GM12864 (cell line): Measurements from ENCODE around the gene SCAF1.

Source experiments
- DNase-seq: peaks from one replicate; pipeline ENCODE4 v3.0.0-alpha.2; 2011; ENCODE audit warnings: low read depth
- H3K4me3 ChIP-seq: 2 replicates; pipeline ENCODE4 v1.5.1; 2011; ENCODE audit warnings: mild to moderate bottlenecking, low read depth, low read length, control low read depth
- CTCF ChIP-seq: IDR thresholded peaks from 2 replicates; pipeline ENCODE4 v1.5.1; 2011; ENCODE audit warnings: low read depth, mild to moderate bottlenecking, moderate library complexity, low read length, control low read depth, inconsistent platforms; ENCODE audit errors: missing control alignments

The SCAF1 gene

GRCh38 chr19:49691243-49692146 is 49.5 kb downstream of the SCAF1 start:
- H3K4me3 ChIP-seq = no peak overlapping the region
- TF ChIP-seq CTCF = no peak
- no peak for DNase-seq

DNA sequence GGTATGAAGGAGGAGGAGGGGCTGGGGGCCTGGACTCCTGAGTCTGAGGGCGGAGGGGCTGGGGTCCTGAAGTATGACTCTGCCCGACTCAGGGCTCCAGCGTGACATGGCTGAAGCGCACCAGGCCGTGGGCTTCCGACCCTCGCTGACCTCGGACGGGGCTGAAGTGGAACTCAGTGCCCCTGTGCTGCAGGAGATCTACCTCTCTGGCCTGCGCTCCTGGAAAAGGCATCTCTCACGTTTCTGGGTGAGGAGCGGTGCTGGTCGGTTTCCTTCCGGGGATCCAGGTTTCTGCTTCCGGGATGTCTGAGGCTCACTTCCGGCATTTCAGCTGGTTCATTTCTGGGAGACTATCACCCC is 50.1 kb downstream of the SCAF1 start:
- DNase-seq = no peak
- TF ChIP-seq CTCF = no peak
- no peak overlapping the region for H3K4me3 ChIP-seq

DNA sequence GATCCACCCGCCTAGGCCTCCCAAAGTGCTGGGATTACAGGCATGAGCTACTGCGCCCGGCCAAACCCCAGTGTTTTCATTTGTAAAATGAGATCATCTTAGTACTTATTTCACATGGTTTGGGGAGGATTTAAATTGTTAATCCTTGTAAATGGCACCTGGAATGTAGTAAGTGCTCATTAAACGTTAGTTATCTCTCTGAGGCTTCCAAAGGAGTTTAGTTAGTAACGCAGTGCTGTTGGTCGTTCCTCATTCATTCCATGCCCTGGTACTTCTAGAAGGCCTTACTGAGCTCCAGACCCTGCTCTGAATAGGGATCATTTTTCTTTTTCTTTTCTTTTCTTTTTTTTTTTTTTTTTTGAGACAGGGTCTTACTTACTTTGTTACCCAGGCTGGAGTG is 54.1 kb downstream of the SCAF1 start:
- no peak overlapping the region for H3K4me3 ChIP-seq
- no peak for TF ChIP-seq CTCF
- DNase-seq = no peak

DNA sequence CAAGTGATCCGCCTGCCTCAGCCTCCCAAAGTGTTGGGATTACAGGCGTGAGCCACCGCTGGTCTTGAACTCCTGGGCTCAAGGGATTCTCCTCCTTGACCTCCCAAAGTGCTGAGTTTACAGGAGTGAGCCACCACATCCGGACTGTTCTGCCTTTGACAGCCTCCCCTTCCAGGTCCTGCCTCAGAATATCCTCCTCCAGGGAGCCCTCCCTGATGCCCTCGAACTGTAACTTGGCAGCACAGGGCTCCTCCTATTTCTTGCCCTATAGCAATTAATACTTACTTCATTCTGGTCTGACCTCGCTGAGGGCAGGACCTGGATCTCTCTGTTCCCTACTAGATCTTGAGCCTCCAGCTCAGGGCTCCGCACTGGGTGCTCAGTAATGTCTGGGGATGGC is 54.9 kb downstream of the SCAF1 start:
- TF ChIP-seq CTCF = no peak
- no peak for DNase-seq

DNA sequence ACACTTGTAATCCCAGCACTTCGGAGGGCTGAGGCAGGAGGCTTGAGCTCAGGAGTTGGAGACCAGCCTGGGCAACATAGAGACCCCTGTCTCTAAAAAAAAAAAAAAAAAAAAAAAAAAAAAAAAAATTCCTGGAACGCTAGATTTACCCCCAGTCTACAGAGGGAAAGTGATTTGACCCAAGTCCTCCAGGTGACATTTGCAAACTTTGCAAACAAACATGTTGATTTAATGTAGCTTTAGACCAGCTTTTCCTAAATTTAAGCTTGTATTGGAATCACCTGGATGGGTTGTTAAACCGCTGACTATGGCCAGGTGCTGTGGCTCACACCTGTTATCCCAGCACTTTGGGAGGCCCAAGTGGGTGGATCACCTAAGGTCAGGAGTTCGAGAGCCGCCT is 57.4 kb downstream of the SCAF1 start:
- TF ChIP-seq CTCF = no peak
- H3K4me3 ChIP-seq = no peak overlapping the region
- no peak for DNase-seq

More for the DNA sequence above, 54.9 kb downstream of the SCAF1 start:
- H3K4me3 ChIP-seq = no peak overlapping the region

DNA sequence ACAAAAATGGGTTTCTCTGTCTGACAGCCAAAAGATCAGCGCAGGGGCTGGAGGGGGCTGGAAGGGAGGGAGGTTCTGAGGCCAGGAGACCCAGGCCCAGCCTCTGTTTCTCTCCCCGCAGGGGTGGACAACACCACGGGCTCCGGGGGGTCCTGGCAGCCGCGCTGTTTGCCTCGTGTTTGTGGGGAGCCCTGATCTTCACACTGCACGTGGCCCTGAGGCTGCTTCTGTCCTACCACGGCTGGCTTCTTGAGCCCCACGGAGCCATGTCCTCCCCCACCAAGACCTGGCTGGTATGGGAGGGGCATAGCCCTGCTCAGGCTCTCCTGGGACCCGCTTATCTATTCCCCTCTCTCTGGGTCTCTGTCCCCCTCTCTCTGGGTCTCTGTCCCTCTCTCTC is 58.6 kb downstream of the SCAF1 start:
- DNase-seq = no peak
- TF ChIP-seq CTCF = no peak
- no peak overlapping the region for H3K4me3 ChIP-seq

DNA sequence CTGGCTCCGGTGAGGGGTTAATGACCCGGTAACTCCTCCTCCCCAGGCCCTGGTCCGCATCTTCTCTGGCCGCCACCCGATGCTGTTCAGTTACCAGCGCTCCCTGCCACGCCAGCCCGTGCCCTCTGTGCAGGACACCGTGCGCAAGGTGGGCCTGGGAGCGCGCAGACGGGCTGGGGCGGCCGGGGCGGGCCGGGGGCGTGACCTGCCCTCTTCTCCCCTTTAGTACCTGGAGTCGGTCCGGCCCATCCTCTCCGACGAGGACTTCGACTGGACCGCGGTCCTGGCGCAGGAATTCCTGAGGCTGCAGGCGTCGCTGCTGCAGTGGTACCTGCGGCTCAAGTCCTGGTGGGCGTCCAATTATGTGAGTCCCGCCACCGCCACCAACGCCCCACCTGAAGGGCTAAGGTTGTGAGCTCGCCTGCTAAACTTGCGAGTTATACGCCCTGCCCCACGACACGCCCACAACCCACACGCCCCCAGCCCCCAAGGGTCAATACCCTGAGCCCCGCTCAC is 59.3 kb downstream of the SCAF1 start:
- no peak for DNase-seq
- no peak for TF ChIP-seq CTCF
- H3K4me3 ChIP-seq = no peak overlapping the region
